Measurements from ENCODE around the gene GGCX.
A peak's percentile ranks its signal among the peaks of the same experiment; 100 is the strongest.
"Not testable (repeated sequence)": the region's sequence is repeated elsewhere in the genome, so short reads cannot be mapped to it uniquely, and the experiment has no call there.

The GGCX gene

DNA sequence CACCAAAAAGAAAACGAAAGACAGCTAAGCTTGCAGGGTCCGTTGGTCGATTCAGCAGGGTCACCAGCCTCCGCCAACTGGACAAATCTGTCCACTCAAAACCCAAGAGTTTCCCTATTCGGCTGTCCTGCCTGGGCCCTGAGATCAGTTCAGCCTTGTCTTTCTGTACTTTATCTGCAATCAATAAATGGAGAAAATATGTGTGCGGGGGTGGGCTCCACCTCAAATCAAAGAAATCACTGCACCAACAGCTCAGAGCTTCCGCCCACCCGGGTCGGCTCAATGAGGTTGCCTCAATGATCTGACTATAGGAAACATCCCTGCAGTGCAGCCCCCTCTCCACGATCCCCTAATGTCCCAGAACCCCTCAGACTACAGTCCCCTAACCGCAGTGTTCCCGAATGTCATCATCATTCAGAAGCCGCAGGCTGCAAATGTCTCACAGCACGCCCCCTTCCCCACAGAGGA lies 447 bp downstream of the GGCX start:
- DNase-seq, result no peak

GRCh38 chr2:85560403-85560726 lies 928 bp downstream of the GGCX start:
- DNase-seq, result not testable (repeated sequence)

- DNase-seq, result no peak
Measured at GRCh38 chr2:85558160-85558559, 3.1 kb downstream of the GGCX start.

DNA sequence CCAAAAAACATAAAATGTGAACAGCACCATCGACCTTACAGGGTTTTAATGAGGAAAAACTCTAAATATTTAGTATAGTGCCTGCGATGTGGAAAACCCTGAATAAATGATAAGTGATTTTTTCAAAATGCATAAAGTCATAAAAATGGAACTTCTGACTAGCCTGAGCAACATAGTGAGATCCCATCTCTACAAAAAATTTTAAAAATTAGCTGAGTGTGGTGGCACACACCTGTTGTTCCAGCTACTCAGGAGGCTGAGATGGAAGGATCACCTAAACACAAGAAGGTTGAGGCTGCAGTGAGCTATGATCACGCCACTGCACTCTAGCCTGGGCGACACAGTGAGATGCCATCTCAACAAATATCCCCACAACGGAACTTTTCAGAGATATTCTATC lies 4.2 kb downstream of the GGCX start:
- no peak for DNase-seq

- no peak for DNase-seq
Measured at GRCh38 chr2:85554980-85555612, 6.2 kb downstream of the GGCX start.

DNA sequence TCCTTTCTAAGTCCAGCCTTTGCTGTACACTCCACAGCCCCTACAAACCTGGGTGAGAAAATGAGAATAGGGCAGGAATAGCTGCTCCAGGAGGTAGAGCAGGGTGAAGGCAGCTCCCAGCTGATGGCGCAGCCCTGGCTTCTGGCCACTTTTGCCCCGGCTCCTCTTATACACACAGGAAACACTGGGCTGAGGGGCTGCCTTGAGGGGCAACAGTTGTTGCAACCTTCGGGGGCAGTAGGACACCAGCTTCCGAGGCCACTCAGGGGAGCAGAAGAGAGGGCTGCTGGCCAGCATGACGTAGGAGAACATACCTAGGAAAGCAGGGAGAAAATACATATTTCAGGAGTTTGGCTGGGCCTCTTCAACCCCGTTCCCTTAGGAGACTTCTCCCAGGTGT lies 8.1 kb downstream of the GGCX start:
- no peak for DNase-seq

- DNase-seq, result peak; percentile 69
Measured at GRCh38 chr2:85551698-85552678, 9.3 kb downstream of the GGCX start.

- DNase-seq, result no peak
Measured at GRCh38 chr2:85550486-85550885, 10.8 kb downstream of the GGCX start.

GRCh38 chr2:85549826-85550225 lies 11.5 kb downstream of the GGCX start:
- DNase-seq, result no peak

GRCh38 chr2:85549095-85549494 lies 12.2 kb downstream of the GGCX start:
- DNase-seq, result no peak

DNA sequence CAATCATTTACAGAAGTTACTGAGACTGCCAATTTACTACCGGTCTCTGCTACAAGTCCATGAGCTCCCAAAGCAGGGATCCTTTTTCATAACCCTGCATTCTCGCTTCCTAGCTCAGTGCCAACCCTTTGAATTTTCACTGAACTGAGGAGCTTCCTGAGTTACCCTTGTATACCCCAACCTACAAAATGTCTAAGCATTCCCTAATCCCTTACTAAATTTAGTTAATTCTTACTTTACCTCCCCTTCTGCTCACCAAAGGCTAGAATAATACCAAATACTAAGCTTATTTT lies 12.7 kb downstream of the GGCX start:
- no peak for DNase-seq

DNA sequence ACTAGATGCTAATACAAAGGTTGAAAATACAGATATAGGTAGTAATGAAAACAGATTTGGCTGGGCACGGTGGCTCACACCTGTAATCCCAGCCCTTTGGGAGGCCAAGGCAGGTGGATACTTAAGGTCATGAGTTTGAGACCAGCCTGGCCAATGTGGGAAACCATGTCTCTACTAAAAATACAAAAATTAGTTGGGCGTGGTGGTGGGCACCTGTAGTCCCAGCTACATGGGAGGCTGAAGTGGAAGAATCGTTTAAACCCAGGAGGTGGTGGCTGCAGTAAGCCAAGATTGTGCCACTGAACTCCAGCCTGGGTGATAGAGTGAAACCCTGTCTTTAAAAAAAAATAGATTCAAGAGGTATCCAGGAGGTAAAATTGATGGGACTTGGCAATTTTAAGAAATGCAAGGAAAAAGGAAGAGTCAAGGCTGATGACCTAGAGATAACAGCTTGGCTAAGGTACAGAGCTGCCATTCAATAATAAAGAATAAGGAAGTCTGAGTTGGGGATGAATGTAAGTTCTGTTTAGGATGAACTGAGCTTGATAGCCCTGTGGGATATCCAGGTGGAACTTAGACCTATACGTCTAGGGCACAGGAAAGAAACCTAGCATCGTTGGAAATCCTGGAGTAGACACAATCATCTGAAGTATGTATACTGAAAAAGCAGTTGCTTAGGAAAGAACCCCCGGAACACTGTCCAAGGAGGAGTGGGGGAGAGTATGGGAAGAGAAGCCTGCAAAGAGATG lies 13.3 kb downstream of the GGCX start:
- no peak for DNase-seq

DNA sequence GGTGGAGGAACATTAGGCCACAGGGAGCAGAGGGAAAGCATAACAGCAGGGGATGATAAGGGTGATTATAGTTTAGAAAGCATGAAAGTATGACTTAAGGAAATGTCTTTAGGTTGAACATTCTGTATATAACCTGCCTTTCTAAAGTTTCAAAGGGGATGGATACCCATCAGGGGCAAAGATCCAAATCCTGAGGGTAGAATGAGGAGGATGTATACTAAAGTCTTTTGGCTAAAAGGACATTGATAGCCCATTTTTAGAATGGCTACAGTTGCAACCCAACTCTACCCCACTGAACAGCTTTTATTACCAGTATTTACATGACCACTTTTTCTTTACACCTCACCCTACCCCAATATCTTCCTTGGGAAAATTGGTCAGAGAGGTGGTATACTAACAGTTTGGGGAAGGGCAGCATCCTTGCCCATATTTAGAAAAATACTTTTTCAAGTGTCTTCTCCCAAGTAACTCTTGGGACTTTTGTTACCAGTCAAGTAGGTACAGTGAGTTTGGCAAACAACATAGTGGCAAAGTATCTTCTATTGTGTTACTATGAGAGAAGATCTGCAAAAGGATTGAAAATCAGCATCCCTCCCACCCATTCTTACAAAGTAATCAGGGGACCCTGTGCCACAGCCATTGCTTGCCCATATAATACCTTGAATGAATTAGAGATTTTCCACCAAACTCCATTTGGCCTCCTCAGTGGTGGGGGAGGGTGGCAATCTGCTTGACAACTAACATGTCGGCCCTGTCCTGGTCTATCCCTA lies 14.0 kb downstream of the GGCX start:
- no peak for DNase-seq

- no peak for DNase-seq
Measured at GRCh38 chr2:85545780-85546240, 15.5 kb downstream of the GGCX start.

GRCh38 chr2:85544915-85545779 lies 16.1 kb downstream of the GGCX start:
- DNase-seq, result not testable (repeated sequence)

DNA sequence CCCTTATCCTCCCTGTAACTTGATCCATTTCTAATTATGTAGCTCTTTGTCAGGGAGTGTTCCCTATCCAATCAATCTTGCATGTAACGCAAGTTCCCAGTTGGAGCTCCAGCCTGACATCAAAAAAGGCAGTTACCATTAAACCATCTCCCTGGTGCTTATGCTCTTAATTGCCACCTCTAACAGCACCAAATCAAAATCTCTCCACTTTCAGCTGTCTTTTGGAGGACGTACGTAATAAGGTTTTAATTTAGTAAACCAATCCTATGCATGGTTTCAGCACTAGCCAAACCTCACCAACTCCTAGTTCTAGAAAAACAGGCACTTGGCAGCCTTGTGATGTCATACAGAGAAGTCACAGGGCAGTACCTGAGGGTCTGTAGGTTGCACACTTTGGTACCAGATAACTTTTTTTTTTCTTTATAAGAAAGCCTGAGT lies 17.0 kb downstream of the GGCX start:
- DNase-seq, result not testable (repeated sequence)

- no peak for DNase-seq
Measured at GRCh38 chr2:85542777-85543176, 18.5 kb downstream of the GGCX start.

DNA sequence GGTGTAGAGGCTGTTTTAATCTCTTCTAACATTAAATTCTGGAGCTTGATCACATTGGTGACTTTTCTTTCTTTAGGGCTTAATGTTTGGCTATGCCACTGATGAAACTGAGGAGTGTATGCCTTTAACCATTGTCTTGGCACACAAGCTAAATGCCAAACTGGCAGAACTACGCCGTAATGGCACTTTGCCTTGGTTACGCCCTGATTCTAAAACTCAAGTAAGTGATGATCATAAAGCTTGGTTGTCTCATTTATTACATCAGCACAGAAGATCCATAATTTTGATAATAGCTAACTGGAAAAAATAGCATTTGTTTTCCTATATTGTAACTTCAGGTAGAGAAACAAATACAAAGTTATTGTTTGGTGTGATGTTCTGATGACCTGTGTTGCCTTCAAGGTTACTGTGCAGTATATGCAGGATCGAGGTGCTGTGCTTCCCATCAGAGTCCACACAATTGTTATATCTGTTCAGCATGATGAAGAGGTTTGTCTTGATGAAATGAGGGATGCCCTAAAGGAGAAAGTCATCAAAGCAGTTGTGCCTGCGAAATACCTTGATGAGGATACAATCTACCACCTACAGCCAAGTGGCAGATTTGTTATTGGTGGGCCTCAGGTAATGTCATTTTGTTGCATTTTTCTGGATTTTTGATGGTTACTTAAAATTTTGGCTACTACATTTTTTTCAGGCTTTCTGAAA lies 19.4 kb downstream of the GGCX start:
- DNase-seq, result no peak

- DNase-seq, result no peak
Measured at GRCh38 chr2:85541262-85541661, 20.0 kb downstream of the GGCX start.

DNA sequence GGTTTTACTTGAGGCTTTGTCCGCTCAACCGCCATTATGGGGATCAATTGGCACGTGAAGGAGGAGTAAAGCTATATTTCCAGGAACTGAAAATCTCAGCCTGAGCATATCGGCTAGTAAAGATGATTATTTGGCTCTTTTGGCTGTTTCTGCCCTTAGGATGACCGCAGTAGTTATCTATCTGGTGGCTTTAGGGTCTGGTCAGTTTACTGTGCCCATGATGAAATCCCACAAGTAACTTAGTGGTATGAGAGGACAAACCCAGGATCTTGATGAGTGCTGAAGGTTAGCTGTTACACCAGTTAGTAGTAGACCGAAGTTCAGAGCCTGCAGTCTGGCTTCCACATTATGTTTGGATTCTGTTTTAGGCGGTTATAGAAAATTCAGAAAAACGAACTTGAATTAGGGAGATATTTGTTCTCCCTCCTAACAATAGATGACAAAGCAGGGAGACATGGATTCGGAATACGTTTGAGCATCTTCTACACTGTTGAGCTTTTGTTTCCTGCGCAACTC lies 21.1 kb downstream of the GGCX start:
- DNase-seq, result no peak

Data from NCI-H1694 treated with DMSO at 0.1 percent for 48 hours (cell line).